DMS79 (cell line): Measurements from ENCODE around the gene KHDRBS2.

ENCODE experiments used
- DNase-seq: peaks from one replicate; lab custom pipeline; 2025; lab: John Stamatoyannopoulos, UW

KHDRBS2 gene

DNA sequence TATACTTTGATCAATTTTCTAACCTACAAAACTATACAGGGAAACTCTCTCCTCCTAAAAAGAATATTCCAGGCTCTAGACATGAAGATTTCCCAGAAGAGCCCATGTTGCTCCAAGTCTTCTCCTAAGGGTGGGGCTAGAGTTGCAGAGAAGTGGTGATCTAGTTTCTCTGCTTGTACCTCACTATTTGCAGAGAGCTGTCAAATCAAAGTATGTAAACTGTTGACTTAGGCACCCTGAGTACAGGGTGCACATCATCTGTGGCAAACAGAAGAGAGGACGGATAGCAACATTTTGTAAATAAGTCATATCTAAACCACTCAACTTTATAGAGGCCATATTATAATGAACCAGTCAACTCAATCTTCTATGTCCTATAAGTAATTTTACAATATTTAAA lies 250.1 kb downstream of the KHDRBS2 start:
- no peak for DNase-seq

- no peak for DNase-seq
Observed at GRCh38 chr6:62013719-62014118, 272.3 kb downstream of the KHDRBS2 start.

- DNase-seq = no peak
Observed at GRCh38 chr6:62009445-62009844, 276.6 kb downstream of the KHDRBS2 start.

GRCh38 chr6:61989616-61990015 lies 296.4 kb downstream of the KHDRBS2 start:
- DNase-seq = no peak

GRCh38 chr6:61980622-61981021 lies 305.4 kb downstream of the KHDRBS2 start:
- DNase-seq = no peak

GRCh38 chr6:61977947-61978346 lies 308.1 kb downstream of the KHDRBS2 start:
- DNase-seq = no peak

DNA sequence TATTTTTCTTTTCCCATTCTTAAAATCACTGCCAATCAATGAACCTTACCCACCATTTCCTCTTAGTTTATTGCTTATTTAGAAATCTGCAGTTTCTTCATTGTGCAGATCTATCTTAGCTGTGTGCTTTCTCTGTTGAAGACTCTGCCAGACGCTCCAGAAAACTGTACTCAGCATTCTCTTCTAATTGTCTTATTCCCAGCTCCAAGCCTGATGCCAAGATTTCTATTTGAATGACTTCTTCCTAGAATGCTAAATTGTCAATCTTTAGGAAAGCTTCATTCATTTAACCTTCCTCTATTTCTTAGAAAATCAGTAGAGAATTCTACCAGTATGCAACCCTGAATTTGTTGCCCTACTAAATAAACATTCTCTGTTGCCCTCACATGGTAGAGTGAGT lies 308.9 kb downstream of the KHDRBS2 start:
- DNase-seq = no peak

DNA sequence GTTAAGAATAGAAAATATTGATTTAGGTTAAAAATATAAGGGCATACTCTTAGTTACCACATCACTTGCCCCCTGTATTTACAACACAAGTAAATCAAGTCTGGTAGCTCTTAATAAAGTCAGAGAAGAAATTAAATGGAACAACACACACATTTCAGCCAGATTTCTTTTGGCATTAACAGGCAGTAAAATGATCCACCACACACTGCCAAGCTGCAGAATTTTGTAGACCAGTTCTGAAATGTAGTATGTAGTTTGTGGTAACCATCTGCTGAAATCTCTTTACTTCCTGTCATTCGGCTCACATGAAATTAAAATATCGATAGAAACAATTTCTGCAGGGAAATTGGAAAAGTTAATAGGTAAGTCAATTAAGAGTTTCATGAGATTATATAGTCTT lies 326.8 kb downstream of the KHDRBS2 start:
- no peak for DNase-seq

GRCh38 chr6:61953851-61954250 lies 332.2 kb downstream of the KHDRBS2 start:
- DNase-seq = no peak

DNA sequence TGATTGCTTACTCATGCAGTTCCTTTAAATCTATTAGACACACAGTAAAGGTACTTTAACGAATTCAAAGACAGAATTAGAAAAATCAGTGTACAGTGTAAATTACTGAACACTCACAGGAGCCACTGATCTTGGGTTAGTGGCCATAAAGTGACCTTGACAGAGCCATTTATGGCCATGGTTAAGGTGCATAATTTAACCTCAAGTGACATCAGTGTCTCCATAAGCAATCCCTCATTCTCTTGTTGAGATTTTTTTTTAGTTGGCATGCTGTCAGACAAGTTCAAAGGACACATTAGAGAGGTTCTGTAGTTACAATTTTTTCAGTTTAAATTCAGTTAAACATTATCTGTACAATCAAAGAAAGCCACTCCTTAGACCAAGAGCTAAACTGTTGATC lies 334.4 kb downstream of the KHDRBS2 start:
- DNase-seq = no peak

DNA sequence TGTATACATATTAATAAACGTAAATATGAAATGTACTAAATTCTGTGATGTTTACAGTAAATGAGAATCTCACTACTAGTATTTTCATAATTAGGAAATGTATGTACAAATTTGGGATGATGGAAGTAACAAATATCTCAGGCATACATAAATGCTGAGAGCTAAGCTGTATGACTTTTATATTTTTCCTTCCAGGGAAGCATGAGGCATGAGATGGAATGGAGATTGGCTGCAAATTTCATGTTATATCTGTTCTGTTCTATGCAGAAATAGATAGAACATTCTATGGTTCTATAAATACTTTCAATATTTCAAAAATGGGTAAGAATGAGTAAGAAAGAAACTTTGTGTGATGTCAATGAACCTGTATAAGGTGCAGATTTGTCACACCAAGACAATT lies 335.2 kb downstream of the KHDRBS2 start:
- no peak for DNase-seq

- DNase-seq = no peak
Observed at GRCh38 chr6:61949971-61950370, 336.1 kb downstream of the KHDRBS2 start.

- no peak for DNase-seq
Observed at GRCh38 chr6:61949161-61949560, 336.9 kb downstream of the KHDRBS2 start.

- DNase-seq = no peak
Observed at GRCh38 chr6:61947311-61947947, 338.6 kb downstream of the KHDRBS2 start.

- DNase-seq = no peak
Observed at GRCh38 chr6:61940919-61941318, 345.1 kb downstream of the KHDRBS2 start.

- DNase-seq = no peak
Observed at GRCh38 chr6:61935242-61935846, 350.7 kb downstream of the KHDRBS2 start.

- no peak for DNase-seq
Observed at GRCh38 chr6:61909486-61909885, 376.5 kb downstream of the KHDRBS2 start.

DNA sequence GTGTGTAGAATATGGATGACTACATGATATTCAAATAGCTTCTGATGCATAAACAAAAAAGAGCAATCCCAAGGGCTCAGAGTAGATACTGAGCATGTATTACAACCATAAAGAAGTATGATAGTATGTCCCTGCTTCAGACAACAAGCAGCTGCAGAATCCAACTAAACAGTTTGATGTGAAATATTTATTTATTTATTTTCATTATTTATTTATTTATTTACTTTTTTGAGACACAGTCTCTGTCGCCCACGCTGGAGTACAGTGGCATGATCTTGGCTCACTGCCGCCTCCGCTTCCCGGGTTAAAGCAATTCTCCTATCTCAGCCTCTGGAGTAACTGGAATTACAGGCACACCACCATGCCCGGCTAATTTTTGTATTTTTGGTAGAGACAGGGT lies 384.3 kb downstream of the KHDRBS2 start:
- DNase-seq = no peak

- no peak for DNase-seq
Observed at GRCh38 chr6:61894536-61894935, 391.5 kb downstream of the KHDRBS2 start.

DNA sequence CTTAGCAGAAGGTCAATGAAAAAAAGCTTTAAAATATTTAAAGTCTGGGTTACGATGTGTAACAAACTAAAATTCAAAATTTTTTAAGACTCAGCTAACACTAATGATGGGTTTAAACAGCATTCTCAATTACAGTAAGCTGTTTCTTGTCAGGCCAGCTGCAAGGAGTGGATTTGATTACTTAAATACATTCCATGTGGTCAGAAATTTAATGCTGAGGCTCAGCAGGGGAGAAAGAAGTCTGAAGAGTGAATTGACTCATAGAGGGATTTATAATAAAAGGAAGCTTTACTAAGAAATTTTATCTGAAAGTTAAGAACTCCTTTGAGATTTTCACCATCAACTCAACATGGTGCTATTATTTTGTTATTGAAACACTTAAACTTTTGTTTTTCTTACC lies 398.6 kb downstream of the KHDRBS2 start:
- DNase-seq = no peak

- DNase-seq = no peak
Observed at GRCh38 chr6:61886608-61887259, 399.3 kb downstream of the KHDRBS2 start.

GRCh38 chr6:61869632-61870400 lies 416.2 kb downstream of the KHDRBS2 start:
- no peak for DNase-seq
